ENCODE data around the gene HK1. TPM values are rescaled to one million over a fixed set of nuclear protein-coding genes. Genes with fewer than 3 reads are reported as not detected.

Gene HK1
- total and polyA plus RNA-seq, 2 of the 4 experiments (the other 2 are of a cell fraction) = 53.7 to 90.5 TPM

- no peak for TF ChIP-seq USF2 (IDR thresholded peaks at IDR 0.05; ENCODE audit: low read depth, low read length)
- TF ChIP-seq CEBPB (IDR thresholded peaks at IDR 0.05; ENCODE audit: low read depth, low read length) = no peak
- TF ChIP-seq FOS (IDR thresholded peaks at IDR 0.05; ENCODE audit: low read depth, low read length) = no peak
Observed at GRCh38 chr10:69234447-69234846, 43.8 kb upstream of the HK1 start (continued).

- intact Hi-C loops (cut with micrococcal nuclease) = loop anchor here (1.0 to 5.0 kb wide), 6 partner anchors 80 to 271 kb away; no protein-coding TSS in a partner anchor
- H3K23ac ChIP-seq (ENCODE audit: low read depth, low read length) = no peak overlapping the region
- BruUV-seq (replicated peaks) = no TSS peak
- H2AFZ ChIP-seq (replicated peaks; ENCODE audit: low read length, poor library complexity) = peak overlapping the region; percentile 77
- ATAC-seq (ENCODE audit: low read depth) (peak; percentile 99), DNase-seq (peak; percentile 64)
- H4K91ac ChIP-seq (ENCODE audit: insufficient read depth, low read depth, low read length) = no peak overlapping the region
- no peak overlapping the region for H3K14ac ChIP-seq (replicated peaks; ENCODE audit: low read depth, low read length)
- H4K8ac ChIP-seq (ENCODE audit: low read depth in 2 of 2, low read length in 2 of 2) = no peak overlapping the region
- no peak overlapping the region for H3K4ac ChIP-seq (ENCODE audit: low read depth, low read length)
- no peak overlapping the region for H3K4me2 ChIP-seq (ENCODE audit: low read depth, low read length)
- POLR2A ChIA-PET (ENCODE audit: unreplicated experiment) = no interaction called here
- H4K20me1 ChIP-seq (ENCODE audit: insufficient read depth, low read length) = no peaks in the 10 kb centered on the region
- no peak overlapping the region for H2BK15ac ChIP-seq (ENCODE audit: low read depth, low read length)
- H4K5ac ChIP-seq (ENCODE audit: low read depth, low read length) = no peak overlapping the region
- peaks cover 2% of the 10 kb centered on the region; the same call in 1 of the 2 replicates for H3K27me3 ChIP-seq (ENCODE audit: control insufficient read depth, insufficient read depth, low read length)
- H2AK9ac ChIP-seq (replicated peaks; ENCODE audit: low read depth, low read length, poor library complexity) = peak overlapping the region; percentile 67
- dilution Hi-C loops (cut with HindIII; ENCODE audit: low sequenced_read_pairs, unreplicated experiment) = no loop called here
- no peaks in the 10 kb centered on the region for H3K36me3 ChIP-seq (ENCODE audit: control insufficient read depth, insufficient read depth, low read length)
- H3K27ac ChIP-seq (ENCODE audit: insufficient read depth, low read length) = no peak overlapping the region
- in situ Hi-C loops (cut with MboI; ENCODE audit: low sequenced_read_pairs) = loop anchor here (10.0 kb wide), 1 partner anchor 267 kb away; no protein-coding TSS in a partner anchor
- H3K4me1 ChIP-seq (ENCODE audit: control insufficient read depth, insufficient read depth, low read length) = no peaks in the 10 kb centered on the region
- peak; percentile 52; the same call in 1 of the 2 replicates for TF ChIP-seq POLR2A (IDR thresholded peaks at IDR 0.05; ENCODE audit: low read depth, low read length)
- TF ChIP-seq CHD1 (IDR thresholded peaks at IDR 0.05; ENCODE audit: low read depth, low read length) = no peak
- TF ChIP-seq SMC3 (IDR thresholded peaks at IDR 0.05; ENCODE audit: low read depth, low read length) = peak; percentile 98
- TF ChIP-seq MAFK (IDR thresholded peaks at IDR 0.05; ENCODE audit: low read depth, low read length) = no peak
- TF ChIP-seq RAD21 (IDR thresholded peaks at IDR 0.05; ENCODE audit: low read length) = peak; percentile 98
- TF ChIP-seq CEBPB (IDR thresholded peaks at IDR 0.05; ENCODE audit: low read depth, low read length) = no peak; the same call in 1 of the 2 replicates
- TF ChIP-seq CTCF (conservative IDR thresholded peaks at IDR 0.05; ENCODE audit: low read depth, low read length) = peak; percentile 94
- no peak overlapping the region for H3K9ac ChIP-seq (ENCODE audit: low read depth, low read length)
- no peak overlapping the region for H2BK5ac ChIP-seq (ENCODE audit: low read depth, low read length, poor library complexity, severe bottlenecking)
- no CpG with 5 or more reads among the region's 17 CpGs for WGBS, 2 experiments (ENCODE audit: extremely low coverage in 2 of 2, insufficient read length in 1 of 2)
- H2AK5ac ChIP-seq (ENCODE audit: low read depth, low read length) = no peak overlapping the region
- H3K4me3 ChIP-seq (ENCODE audit: insufficient read depth, low read depth, low read length) = no peak overlapping the region
- 0 out of 2 replicates have a peak overlapping the region, but pooled peaks have one; percentile 21 for H3K56ac ChIP-seq (ENCODE audit: extremely low read depth, insufficient read depth, low read length)
- H3K9me3 ChIP-seq (ENCODE audit: control insufficient read depth, insufficient read depth, low read length) = no peaks in the 10 kb centered on the region
- H2BK120ac ChIP-seq (ENCODE audit: low read depth, low read length) = no peak overlapping the region
- CTCF ChIA-PET = interaction anchor here (1.1 to 1.6 kb wide), 4 partner anchors 145 to 170 kb away, joined by 3 to 5 read pairs (median 4); no protein-coding TSS in a partner anchor
- H2BK20ac ChIP-seq (ENCODE audit: low read depth, low read length) = no peak overlapping the region
- no peaks in the 10 kb centered on the region for H3K79me1 ChIP-seq (ENCODE audit: low read depth in 1 of 2, low read length in 2 of 2)
- peaks cover 3% of the 10 kb centered on the region for H3K9me1 ChIP-seq (ENCODE audit: insufficient read depth, low read length)
- H3K18ac ChIP-seq (ENCODE audit: low read depth, low read length) = no peak overlapping the region
Observed at GRCh38 chr10:69237528-69238159, 40.7 kb upstream of the HK1 start.
